Suprapubic skin (tissue), 4 donors: Measurements from ENCODE around the gene TYMS.

Experiments
- CTCF ChIP-seq, 2 donors: fragments of 200-600 bp in 1 of 2; fragments of 450-650 bp in 1 of 2; sonication (generic) in 1 of 2; IDR thresholded peaks; one replicate each; pipeline ENCODE4 v1.5.1; 2016 to 2019; ENCODE audit warnings: antibody characterized with exemption in 2 of 2, mild to moderate bottlenecking in 1 of 2, moderate library complexity in 1 of 2
- EP300 ChIP-seq: sonication (generic); formaldehyde crosslinking; IDR thresholded peaks from one replicate; pipeline ENCODE4 v1.6.1; 2017; ENCODE audit warnings: antibody characterized with exemption
- POLR2A ChIP-seq, 2 donors: fragments of 450-650 bp; IDR thresholded peaks; one replicate each; pipeline ENCODE4 v1.6.1; 2017; ENCODE audit warnings: antibody characterized with exemption in 2 of 2, mild to moderate bottlenecking in 2 of 2, moderate library complexity in 2 of 2
- POLR2AphosphoS5 ChIP-seq, 3 donors: sonication (generic); formaldehyde crosslinking; IDR thresholded peaks; one replicate each; pipeline ENCODE4 v1.6.1; 2017; ENCODE audit warnings: antibody characterized with exemption in 3 of 3

- no peak for TF ChIP-seq CTCF (IDR thresholded peaks at IDR 0.05)
- TF ChIP-seq POLR2A (IDR thresholded peaks at IDR 0.05) = no peak
- no peak for TF ChIP-seq POLR2AphosphoS5 (IDR thresholded peaks at IDR 0.05)
- TF ChIP-seq EP300 = no peak
These were observed 11.6 kb downstream of the TYMS start for GRCh38 chr18:669077-669476.
